HG02588 (cell line): Measurements from ENCODE around the gene ALDH16A1.

Experiments
- ATAC-seq: cut with Tn5 transposase; IDR thresholded peaks from one replicate; pipeline ENCODE4 v1.9.1; 2021; ENCODE audit warnings: mild to moderate bottlenecking, moderate library complexity; ENCODE audit not compliant: unreplicated experiment

ALDH16A1 gene

DNA sequence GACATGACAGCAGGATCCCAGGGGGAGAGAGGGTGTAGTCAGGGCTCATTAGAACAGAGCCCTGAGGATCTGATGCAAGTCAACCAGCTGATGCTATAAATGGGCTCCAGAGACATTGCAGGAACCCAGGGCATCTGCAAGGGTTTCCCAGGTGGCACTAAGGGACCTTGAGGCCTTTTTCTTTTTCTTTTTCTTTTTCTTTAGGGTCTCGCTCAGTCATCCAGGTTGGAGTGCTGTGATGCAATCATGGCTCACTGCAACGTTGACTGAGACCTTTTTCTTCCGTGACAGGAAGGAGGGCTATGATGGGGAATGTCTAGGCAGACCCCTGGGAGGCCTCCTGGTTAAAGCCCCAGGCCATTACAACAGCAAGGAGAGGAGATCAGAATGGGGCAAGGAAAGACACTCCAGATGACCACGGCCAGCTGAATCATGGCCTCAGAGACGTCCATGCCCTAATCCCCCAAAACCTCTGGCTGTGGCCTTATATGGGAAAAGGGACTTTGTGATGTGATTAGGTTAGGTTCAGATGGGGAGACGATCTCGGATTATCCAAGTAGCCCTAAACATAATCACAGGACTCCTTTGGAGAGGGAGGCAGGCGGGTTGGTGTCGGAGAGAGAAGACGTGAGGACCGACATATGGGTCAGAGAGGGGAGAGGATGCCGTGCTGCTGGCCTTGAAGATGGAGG, 54.9 kb downstream of the ALDH16A1 start:
- no peak for ATAC-seq

DNA sequence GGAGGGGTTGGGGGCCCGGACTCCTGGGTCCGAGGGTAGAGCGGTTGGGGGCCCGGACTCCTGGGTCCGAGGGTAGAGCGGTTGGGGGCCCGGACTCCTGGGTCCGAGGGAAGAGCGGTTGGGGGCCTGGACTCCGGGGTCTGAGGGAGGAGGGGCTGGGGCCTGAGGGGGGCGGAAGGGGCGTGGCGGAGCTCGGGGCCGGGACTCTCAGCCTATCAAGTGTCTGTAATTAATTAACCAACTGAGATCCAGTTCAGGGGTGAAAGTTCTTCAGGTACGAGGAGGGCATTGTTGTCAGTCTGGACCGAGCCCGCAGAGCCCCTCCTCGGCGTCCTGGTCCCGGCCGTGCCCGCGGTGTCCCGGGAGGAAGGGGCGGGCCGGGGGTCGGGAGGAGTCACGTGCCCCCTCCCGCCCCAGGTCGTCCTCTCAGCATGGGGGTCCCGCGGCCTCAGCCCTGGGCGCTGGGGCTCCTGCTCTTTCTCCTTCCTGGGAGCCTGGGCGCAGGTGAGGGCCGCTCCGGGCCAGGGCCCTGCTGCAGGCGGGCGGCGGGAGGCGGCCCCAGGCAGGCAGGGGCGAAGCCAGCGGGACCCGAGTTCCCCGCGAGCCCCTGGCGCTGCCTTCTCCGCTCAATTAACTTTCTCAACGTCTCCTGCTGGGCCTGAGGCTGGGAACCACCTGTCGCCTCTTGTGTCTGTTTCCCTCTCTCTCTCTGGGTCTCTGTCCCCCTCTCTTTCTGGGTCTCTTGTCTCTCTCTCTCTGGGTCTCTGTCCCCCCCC, 60.1 kb downstream of the ALDH16A1 start:
- no peak for ATAC-seq

- ATAC-seq: no peak
Observed at GRCh38 chr19:49513746-49514118, 60.7 kb downstream of the ALDH16A1 start.

DNA sequence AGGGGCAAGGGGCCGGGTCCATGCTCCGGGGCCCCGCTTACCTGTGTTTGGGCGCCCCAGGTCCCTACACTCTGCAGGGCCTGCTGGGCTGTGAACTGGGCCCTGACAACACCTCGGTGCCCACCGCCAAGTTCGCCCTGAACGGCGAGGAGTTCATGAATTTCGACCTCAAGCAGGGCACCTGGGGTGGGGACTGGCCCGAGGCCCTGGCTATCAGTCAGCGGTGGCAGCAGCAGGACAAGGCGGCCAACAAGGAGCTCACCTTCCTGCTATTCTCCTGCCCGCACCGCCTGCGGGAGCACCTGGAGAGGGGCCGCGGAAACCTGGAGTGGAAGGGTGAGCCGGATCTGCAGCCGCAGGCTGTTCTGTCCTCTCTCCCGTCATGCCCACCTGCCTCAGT, 61.1 kb downstream of the ALDH16A1 start:
- ATAC-seq: no peak

DNA sequence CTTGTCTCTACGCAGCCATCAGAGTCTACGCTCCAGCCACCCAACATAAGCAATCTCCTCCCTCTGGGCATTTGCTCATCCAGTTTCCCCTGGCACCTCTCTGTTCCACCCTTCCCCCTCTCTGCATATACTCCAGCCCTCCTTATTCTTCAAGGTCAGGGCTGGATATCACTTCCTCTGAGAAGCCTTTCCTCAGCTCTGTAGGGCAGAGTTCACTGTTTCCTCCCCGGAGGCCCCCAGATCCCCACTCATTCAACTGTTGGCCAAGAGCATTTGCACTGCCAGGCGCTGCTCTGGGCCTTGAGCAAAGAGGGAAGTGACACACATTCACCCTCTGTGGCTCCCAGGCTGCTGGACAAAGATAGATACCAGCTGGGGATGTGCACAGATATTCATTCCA, 62.7 kb downstream of the ALDH16A1 start:
- ATAC-seq: no peak

DNA sequence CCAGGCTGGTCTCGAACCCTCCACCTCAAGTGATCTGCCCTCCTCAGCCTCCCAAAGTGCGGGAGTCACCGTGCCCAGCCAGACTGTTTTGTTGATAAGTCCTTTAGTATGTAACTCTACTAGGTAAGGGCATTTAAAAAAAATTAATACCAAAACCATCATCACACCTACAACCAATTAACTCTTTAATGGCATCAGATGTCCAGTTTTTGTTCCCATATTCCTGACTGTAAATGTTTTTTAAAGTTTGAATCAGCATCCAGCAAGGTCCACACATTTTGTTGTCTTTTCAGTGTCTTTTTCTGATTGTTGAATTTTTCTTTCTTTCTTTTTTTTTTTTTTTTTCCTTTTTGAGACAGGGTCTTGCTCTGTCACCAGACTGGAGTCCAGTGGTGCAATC, 65.0 kb downstream of the ALDH16A1 start:
- no peak for ATAC-seq
